ENCODE results near the gene UGT1A9.

- TF ChIP-seq, protein P1, sequence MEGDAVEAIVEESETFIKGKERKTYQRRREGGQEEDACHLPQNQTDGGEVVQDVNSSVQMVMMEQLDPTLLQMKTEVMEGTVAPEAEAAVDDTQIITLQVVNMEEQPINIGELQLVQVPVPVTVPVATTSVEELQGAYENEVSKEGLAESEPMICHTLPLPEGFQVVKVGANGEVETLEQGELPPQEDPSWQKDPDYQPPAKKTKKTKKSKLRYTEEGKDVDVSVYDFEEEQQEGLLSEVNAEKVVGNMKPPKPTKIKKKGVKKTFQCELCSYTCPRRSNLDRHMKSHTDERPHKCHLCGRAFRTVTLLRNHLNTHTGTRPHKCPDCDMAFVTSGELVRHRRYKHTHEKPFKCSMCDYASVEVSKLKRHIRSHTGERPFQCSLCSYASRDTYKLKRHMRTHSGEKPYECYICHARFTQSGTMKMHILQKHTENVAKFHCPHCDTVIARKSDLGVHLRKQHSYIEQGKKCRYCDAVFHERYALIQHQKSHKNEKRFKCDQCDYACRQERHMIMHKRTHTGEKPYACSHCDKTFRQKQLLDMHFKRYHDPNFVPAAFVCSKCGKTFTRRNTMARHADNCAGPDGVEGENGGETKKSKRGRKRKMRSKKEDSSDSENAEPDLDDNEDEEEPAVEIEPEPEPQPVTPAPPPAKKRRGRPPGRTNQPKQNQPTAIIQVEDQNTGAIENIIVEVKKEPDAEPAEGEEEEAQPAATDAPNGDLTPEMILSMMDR (IDR thresholded peaks at IDR 0.05): no peak
- TF ChIP-seq NFIC (IDR thresholded peaks at IDR 0.05; ENCODE audit: borderline replicate concordance) (no peak), FOXJ3 (CRISPR knock-in tag; IDR thresholded peaks at IDR 0.05) (no peak)
Observed at GRCh38 chr2:233799716-233800115, 128.0 kb downstream of the UGT1A9 start.
